MG63 (cell line): ENCODE results near the gene CTRB1. TPM values are rescaled to one million over a fixed set of nuclear protein-coding genes. Genes with fewer than 3 reads are reported as not detected.

ENCODE experiments used
- DNase-seq: peaks from one replicate; pipeline ENCODE4 v3.0.0-alpha.2; 2020
- H3K27me3 ChIP-seq: fragments of 250-450 bp; sonication (Bioruptor Pico); 2 replicates; pipeline ENCODE4 v1.5.1; 2020; ENCODE audit warnings: mild to moderate bottlenecking, moderate library complexity
- H3K36me3 ChIP-seq: fragments of 250-450 bp; sonication (Bioruptor Pico); 2 replicates; pipeline ENCODE4 v1.5.1; 2020; ENCODE audit warnings: mild to moderate bottlenecking, moderate library complexity
- H3K4me3 ChIP-seq: fragments of 250-450 bp; sonication (Bioruptor Pico); 2 replicates; pipeline ENCODE4 v1.5.1; 2020; ENCODE audit warnings: mild to moderate bottlenecking, moderate library complexity
- H3K9me3 ChIP-seq: fragments of 250-450 bp; sonication (Bioruptor Pico); 2 replicates; pipeline ENCODE4 v1.5.1; 2020; ENCODE audit warnings: mild to moderate bottlenecking, moderate library complexity
- total RNA-seq: library from RNA; depleted of rRNA; stranded (reverse); fragments of >200 nt; shearing (Covaris generic); gene quantifications from 2 replicates; pipeline ENCODE4 v1.2.3, GENCODE V29; 2014; ENCODE audit warnings: low replicate concordance; rRNA removed

CTRB1 gene
- total RNA-seq, result not detected in 2 replicates

GRCh38 chr16:75218256-75219076 is at the start of gene CTRB1:
CTRB1 (plus strand) TSS chr16:75218988; CDS start chr16:75219008, 20 bp downstream.
- no peak within 1 kb of the TSS for H3K4me3 ChIP-seq
- H3K36me3 ChIP-seq, result no peaks in the 10 kb centered on the region
- no peak for DNase-seq
- no peaks in the 10 kb centered on the region for H3K27me3 ChIP-seq
- H3K9me3 ChIP-seq, result no peaks in the 10 kb centered on the region

GRCh38 chr16:75169899-75170405 is 48.8 kb upstream of the CTRB1 start:
- H3K27me3 ChIP-seq, result no peaks in the 10 kb centered on the region
- H3K9me3 ChIP-seq, result peaks cover 8% of the 10 kb centered on the region
- H3K4me3 ChIP-seq, result no peak overlapping the region
- DNase-seq, result no peak
- peaks cover 26% of the 10 kb centered on the region for H3K36me3 ChIP-seq

GRCh38 chr16:75172578-75172977 is 46.2 kb upstream of the CTRB1 start:
- Histone ChIP-seq H3K27me3 (no peaks in the 10 kb centered on the region), H3K4me3 (no peak overlapping the region), H3K9me3 (peaks cover 8% of the 10 kb centered on the region), H3K36me3 (peaks cover 21% of the 10 kb centered on the region)
- no peak for DNase-seq

- peaks cover 8% of the 10 kb centered on the region for H3K9me3 ChIP-seq
These were observed 43.7 kb upstream of the CTRB1 start for GRCh38 chr16:75175074-75175473.

GRCh38 chr16:75176926-75177325 is 41.9 kb upstream of the CTRB1 start:
- Histone ChIP-seq H3K4me3 (no peak overlapping the region), H3K27me3 (no peaks in the 10 kb centered on the region), H3K36me3 (no peaks in the 10 kb centered on the region), H3K9me3 (no peaks in the 10 kb centered on the region; the same call in none of the 2 replicates)
- DNase-seq, result no peak

More at GRCh38 chr16:75175074-75175473, 43.7 kb upstream of the CTRB1 start:
- Histone ChIP-seq H3K36me3 (peaks cover 10% of the 10 kb centered on the region), H3K4me3 (no peak overlapping the region), H3K27me3 (no peaks in the 10 kb centered on the region)
- DNase-seq, result no peak

- Histone ChIP-seq H3K36me3 (no peaks in the 10 kb centered on the region), H3K4me3 (no peak overlapping the region), H3K27me3 (no peaks in the 10 kb centered on the region), H3K9me3 (no peaks in the 10 kb centered on the region; the same call in none of the 2 replicates)
- no peak for DNase-seq
These were observed 39.6 kb upstream of the CTRB1 start for GRCh38 chr16:75179208-75179607.

- Histone ChIP-seq H3K36me3 (no peaks in the 10 kb centered on the region), H3K27me3 (no peaks in the 10 kb centered on the region), H3K4me3 (no peak overlapping the region), H3K9me3 (no peaks in the 10 kb centered on the region; the same call in 1 of the 2 replicates)
- no peak for DNase-seq
These were observed 37.2 kb upstream of the CTRB1 start for GRCh38 chr16:75181630-75182029.

- DNase-seq, result no peak
- no peaks in the 10 kb centered on the region for H3K27me3 ChIP-seq
- no peak overlapping the region for H3K4me3 ChIP-seq
- no peaks in the 10 kb centered on the region for H3K36me3 ChIP-seq
- H3K9me3 ChIP-seq, result no peaks in the 10 kb centered on the region
These were observed 29.8 kb upstream of the CTRB1 start for GRCh38 chr16:75188832-75189477.

- H3K27me3 ChIP-seq, result no peaks in the 10 kb centered on the region
- no peak for DNase-seq
- no peaks in the 10 kb centered on the region for H3K9me3 ChIP-seq
- no peaks in the 10 kb centered on the region for H3K36me3 ChIP-seq
- no peak overlapping the region for H3K4me3 ChIP-seq
These were observed 29.0 kb upstream of the CTRB1 start for GRCh38 chr16:75189638-75190245.

- no peaks in the 10 kb centered on the region for H3K9me3 ChIP-seq
- DNase-seq, result no peak
- H3K27me3 ChIP-seq, result no peaks in the 10 kb centered on the region
- H3K36me3 ChIP-seq, result no peaks in the 10 kb centered on the region
- no peak overlapping the region for H3K4me3 ChIP-seq
These were observed 26.1 kb upstream of the CTRB1 start for GRCh38 chr16:75192606-75193264.

GRCh38 chr16:75193265-75193650 is 25.5 kb upstream of the CTRB1 start:
- H3K36me3 ChIP-seq, result no peaks in the 10 kb centered on the region
- H3K27me3 ChIP-seq, result no peaks in the 10 kb centered on the region
- H3K4me3 ChIP-seq, result no peak overlapping the region
- DNase-seq, result no peak
- H3K9me3 ChIP-seq, result no peaks in the 10 kb centered on the region

GRCh38 chr16:75193730-75194444 is 24.9 kb upstream of the CTRB1 start:
- no peak for DNase-seq
- Histone ChIP-seq H3K4me3 (no peak overlapping the region), H3K36me3 (no peaks in the 10 kb centered on the region), H3K27me3 (no peaks in the 10 kb centered on the region), H3K9me3 (no peaks in the 10 kb centered on the region)

- H3K36me3 ChIP-seq, result no peaks in the 10 kb centered on the region
- no peaks in the 10 kb centered on the region for H3K9me3 ChIP-seq
- no peak overlapping the region for H3K4me3 ChIP-seq
- DNase-seq, result no peak
- H3K27me3 ChIP-seq, result no peaks in the 10 kb centered on the region
These were observed 22.7 kb upstream of the CTRB1 start for GRCh38 chr16:75195811-75196790.

- H3K4me3 ChIP-seq, result no peak overlapping the region
- no peaks in the 10 kb centered on the region for H3K9me3 ChIP-seq
- no peak for DNase-seq
- no peaks in the 10 kb centered on the region for H3K36me3 ChIP-seq
- no peaks in the 10 kb centered on the region for H3K27me3 ChIP-seq
These were observed 22.0 kb upstream of the CTRB1 start for GRCh38 chr16:75196836-75197235.

- Histone ChIP-seq H3K36me3 (no peaks in the 10 kb centered on the region), H3K4me3 (no peak overlapping the region), H3K9me3 (no peaks in the 10 kb centered on the region), H3K27me3 (no peaks in the 10 kb centered on the region)
- no peak for DNase-seq
These were observed 21.2 kb upstream of the CTRB1 start for GRCh38 chr16:75197522-75198134.
